HG03196 (cell line): Measurements from ENCODE around the gene ST8SIA5.

Experiments
- ATAC-seq: cut with Tn5 transposase; IDR thresholded peaks from one replicate; pipeline ENCODE4 v1.9.1; 2021; ENCODE audit not compliant: unreplicated experiment

Gene ST8SIA5

GRCh38 chr18:46712406-46712805, 44.4 kb downstream of the ST8SIA5 start:
- no peak for ATAC-seq

DNA sequence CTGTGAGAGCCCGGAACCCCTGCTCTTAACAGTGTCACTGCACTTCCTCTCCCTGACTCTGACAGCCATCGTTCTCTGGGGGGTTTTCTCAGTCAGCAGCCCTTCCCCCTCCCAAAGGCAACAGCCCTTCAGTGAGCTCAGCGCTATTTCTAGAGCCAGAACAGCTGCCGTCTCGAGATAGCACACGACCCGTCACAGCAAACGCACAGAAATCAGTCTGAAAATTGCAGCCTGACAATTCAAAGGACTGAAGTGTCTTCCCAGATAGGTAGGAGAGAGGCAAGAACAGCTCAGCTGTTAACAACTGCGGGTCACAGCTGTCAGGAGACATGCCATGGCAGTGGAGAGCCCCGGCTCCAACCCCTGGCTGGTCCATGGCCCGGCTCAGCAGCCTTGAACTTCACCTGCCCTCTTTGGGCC, 45.4 kb downstream of the ST8SIA5 start:
- ATAC-seq = peak; percentile 48

GRCh38 chr18:46706968-46707367, 49.9 kb downstream of the ST8SIA5 start:
- no peak for ATAC-seq

GRCh38 chr18:46705521-46705920, 51.3 kb downstream of the ST8SIA5 start:
- no peak for ATAC-seq

DNA sequence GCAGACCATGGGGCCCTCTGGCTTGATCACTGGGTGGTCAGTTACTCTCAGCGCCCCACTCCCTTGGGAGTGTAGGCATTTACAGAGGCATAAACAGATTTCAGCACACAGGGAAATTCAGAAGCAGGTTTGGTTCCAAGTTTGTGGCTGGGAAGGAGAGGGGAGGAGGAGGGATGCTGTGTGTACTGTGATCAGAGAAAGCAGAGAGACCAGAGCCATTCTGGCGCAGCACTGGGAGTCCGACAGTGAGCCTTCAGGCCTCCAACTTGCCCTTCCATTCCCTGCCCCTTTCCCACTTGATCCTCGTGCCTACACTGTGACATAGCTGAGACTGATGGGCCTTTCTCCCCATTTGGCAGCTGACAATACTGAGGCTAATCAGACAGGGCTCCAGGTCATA, 52.0 kb downstream of the ST8SIA5 start:
- no peak for ATAC-seq

DNA sequence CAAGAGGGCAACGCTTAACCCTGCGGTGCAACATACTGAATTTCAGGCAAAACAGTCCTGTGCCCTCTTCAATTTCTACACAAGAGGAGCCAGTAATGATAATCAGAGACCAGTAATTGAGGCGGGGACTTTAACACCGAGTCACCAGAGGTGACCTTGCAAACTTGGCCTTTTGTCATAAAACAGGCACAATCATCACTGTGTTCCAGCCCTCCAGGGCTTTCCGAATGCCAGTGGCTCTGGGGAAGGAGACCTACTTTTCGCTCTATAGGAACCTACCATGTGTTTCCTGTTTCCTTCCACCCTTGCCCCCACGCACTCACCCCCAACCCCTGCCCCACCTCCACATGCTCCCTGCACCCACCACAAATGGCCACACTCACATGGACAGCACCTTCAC, 52.7 kb downstream of the ST8SIA5 start:
- ATAC-seq = no peak

GRCh38 chr18:46702471-46702870, 54.4 kb downstream of the ST8SIA5 start:
- no peak for ATAC-seq

DNA sequence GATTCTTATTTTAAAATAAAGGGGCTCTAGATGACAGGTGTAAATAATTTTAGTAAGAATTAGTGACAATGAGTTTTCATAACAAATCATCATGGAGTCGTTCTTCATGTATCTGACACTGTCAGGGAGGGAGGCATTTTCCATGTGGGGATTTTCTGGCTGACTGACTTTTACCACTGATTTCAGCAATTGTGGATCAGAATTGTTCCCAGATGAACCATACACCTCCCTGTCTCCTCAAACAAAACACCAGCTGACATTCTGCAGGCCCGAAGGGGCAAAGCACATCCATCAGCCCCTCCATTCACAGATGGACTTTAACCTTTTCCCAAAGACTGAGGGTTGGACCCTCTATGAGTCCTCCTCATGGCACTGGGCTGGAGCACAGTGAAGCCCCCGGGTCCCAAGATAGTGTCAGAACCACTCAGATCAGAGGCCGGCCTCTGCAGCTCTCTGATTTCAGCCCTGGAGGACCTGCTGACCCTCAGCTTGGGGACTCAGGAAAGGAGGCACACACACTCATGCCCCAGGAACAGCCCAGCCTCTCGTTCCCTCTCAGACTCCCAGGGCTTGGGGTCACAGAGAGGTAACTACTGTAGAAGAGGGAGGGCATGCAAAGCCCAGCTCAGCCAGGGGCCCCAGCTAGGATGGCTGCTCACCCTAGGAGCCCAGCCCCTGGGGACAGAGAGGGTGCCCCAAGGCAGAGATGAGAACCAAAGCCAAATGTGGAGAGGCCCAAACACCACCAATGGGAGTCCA, 56.6 kb downstream of the ST8SIA5 start:
- ATAC-seq = no peak

DNA sequence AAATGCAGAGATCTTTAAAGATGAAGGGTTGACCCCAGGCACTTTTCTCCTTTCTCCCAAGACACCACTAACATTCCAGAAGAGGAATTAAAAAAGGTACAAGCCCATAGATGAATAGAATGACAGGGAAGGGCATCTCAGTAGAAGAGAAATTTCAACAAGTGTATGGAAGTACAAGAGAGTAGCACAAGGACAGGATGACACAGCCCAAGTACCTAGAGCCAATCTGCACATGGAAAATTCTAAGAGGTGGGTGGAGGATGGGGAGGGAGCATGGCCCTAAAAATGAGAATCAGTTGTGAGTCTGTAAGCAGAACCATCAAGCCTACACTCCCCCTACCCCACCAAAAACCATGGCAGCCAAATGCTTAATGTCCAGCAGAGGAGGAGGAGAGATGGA, 60.2 kb downstream of the ST8SIA5 start:
- no peak for ATAC-seq

- no peak for ATAC-seq
Observed at GRCh38 chr18:46696268-46696667, 60.6 kb downstream of the ST8SIA5 start.

DNA sequence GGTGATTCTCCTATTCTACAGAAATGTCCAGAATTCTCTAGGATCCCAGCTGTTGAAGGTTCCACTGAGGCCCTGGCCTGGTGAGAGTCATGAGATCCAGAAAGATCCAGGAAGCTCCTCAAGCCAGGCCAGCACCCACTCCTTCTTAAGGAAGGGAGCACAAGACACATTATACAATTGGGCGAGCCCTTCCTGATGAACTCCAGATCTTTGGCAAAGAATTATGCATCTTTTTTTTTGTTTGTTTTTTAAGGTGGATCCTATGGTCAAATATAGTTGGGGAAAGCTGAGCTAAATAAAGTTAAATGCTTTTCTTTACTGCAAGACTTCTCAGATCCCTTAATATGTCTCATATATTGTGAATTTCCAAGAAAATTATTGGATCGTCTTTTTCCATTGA, 62.9 kb downstream of the ST8SIA5 start:
- ATAC-seq = no peak

DNA sequence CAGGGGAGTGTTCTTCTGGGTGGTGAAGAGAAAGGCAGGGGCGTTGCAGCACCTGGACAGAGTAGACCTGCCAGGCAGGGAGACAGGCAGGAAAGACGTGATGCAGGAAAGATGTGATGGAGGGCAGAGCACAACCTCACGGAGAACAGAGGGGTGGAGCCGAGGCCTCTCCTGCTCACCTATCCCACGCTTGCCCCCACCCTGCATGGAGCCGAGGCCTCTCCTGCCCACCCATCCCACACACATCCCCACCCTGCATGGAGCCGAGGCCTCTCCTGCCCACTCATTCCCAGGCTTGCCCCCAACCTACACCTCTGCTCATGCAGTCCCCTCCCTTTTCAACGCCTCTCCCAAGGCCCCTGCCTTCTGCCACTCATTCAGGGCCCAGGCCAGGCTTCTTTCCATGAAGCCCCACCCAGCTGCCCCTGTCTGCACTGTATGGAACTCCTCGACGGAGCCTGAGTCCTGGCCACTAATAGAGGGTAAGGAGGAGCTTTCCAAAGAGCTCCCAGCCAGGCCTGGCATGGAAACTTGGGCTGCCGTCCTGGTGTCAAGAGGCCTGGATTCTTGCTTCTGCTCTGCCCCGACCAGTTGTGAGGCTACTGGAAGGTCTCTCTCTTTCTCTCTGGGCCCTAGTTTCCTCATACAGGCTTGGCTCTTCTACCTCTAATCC, 67.9 kb downstream of the ST8SIA5 start:
- no peak for ATAC-seq

GRCh38 chr18:46686186-46686585, 70.7 kb downstream of the ST8SIA5 start:
- no peak for ATAC-seq

DNA sequence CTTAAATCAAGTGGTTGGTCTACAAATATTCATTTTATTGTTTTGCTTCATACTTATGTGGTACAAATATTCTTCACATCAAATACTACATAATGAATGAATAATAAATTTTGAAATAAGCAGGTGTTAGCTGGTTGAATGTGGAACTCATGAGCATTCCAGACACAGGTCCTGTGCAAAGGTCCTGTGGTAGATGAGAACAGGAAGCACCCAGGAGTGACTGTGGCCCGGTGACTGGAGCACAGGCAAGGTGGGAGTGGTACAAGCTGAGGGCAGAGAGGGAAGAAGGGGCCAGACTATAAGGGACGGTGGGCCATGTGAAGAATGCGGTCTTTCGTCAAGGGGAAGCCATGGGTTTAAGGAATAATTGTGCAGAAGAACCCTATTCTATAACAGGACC, 73.6 kb downstream of the ST8SIA5 start:
- ATAC-seq = no peak

- no peak for ATAC-seq
Observed at GRCh38 chr18:46680784-46681695, 75.8 kb downstream of the ST8SIA5 start.

DNA sequence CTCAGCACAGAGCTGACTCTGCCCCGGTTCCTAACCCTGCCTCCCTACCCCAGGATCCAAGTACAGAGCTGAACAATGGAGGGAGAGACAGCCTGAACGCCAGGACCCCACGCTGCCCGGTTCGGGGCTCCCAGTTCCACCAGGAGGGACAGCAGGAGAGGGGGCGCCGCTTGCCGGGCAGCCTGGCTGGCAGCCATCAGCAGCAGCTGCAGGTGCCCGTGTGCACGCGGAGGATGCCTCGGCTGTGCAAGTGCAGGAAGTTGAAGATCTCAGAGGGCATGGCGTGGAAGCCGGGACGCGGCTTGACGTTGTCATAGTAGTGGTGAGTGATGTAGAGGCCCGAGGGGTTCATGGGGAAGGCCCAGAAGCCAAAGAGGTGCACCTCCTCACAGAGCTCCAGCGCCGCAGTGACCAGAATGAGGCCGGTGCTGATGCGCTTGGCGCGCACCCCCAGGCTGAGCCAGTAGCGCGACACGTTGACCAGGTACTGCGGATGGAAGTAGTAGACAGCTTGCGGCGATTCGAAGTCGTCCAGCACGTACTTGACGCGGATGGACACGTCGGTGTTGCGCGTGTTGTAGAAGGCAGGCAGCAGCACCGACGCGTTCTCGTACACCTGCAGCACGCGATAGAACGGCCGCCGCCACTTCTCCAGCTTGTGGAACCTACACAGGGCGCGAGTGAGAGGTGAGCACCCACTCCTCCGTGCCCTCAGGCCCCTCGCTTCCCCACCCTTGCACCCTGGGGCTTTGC, 76.8 kb downstream of the ST8SIA5 start:
- no peak for ATAC-seq

DNA sequence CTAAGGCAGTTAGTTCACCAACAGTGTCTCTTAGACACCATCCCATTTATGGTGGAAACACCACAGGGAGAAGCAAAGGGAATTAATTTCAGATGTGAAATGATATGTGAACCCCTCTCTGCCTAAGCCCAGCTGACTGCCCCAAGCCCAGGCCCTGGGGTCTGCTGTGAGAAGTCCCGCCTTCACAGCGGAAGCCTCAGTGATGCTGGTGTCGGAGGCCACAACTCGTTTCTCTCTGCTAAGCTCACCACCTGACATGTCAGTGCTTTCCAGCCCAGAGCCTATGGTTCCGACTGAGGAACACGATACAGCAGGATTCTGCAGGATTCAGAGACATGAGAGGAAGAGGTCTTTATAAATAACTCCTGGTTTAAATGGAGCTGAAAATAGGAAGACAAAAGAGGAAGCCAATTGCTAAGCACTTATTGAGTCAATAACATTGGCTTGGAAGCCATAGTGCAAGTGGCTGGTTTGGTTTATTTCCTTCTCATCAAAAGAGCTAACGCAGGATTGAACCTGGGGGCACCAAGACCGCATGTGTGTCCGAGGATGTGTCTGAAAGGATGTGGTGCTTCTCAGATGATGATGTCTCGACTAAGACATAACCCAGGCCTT, 78.0 kb downstream of the ST8SIA5 start:
- ATAC-seq = no peak

- no peak for ATAC-seq
Observed at GRCh38 chr18:46678041-46678440, 78.8 kb downstream of the ST8SIA5 start.

DNA sequence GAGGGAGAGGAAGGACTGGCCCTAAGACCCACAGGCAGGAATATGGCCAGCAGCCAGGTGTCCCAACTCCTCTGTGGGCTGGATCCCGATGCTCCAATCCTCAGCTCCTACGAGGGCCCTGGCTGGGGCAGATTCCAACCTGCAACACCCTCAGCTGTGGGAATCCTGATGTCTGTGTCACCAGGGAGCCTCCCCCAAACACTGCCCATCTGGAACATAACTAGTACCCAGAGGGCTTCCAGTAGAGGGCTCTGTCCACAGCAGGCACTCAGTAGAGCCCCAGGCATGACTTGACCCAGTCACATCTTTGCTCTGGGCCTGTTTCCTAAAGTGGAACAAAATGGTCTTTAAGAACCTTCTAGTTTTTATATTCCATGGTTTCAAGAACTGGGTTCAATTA, 79.2 kb downstream of the ST8SIA5 start:
- no peak for ATAC-seq

DNA sequence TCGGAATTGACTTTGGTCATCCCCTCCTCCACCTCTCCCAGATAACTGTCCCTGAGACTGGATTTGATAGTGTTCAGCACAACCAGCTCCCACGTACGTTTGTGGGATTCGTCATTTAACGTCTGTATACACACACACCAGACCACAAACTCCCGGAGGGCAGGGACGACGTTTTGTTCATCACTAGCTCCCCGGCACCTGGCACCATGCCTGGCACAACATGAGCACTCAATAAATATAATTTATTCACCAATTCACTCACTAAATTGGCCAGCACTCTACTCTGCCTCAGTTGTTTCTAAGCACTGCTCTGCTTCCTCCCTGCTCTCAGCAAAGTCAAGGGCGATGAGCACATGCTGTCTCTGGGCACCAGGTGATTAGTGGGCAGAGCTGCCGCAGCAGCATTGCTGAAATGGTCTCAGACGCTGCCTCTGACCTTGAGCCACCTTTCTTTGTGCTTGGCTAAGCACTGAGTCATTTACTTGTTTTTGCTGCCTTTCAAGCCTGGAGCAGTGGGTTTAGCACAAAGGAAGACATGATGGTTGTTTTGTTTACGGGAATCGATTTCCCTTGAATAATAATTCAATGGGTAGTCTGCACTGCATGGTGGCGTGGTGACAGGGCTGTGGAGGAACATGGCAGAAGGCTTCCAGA, 80.5 kb downstream of the ST8SIA5 start:
- no peak for ATAC-seq
